Neural cell (in vitro differentiated cells): ENCODE results near the gene TM9SF1. TPM values are rescaled to one million over a fixed set of nuclear protein-coding genes. Genes with fewer than 3 reads are reported as not detected.
A peak's percentile ranks its signal among the peaks of the same experiment; 100 is the strongest.

ENCODE experiments used
- H2AFZ ChIP-seq: fragments of 200-600, 300-800 bp; sonication (generic), shearing (Covaris generic); 2 replicates; pipeline ENCODE4 v1.6.0; 2014; ENCODE audit warnings: low read depth, mild to moderate bottlenecking, antibody characterized with exemption, low read length, moderate library complexity
- H3F3A ChIP-seq: fragments of 200-600 bp; shearing (Covaris generic); 2 replicates; pipeline ENCODE4 v1.6.1; 2016; ENCODE audit warnings: mild to moderate bottlenecking, moderate library complexity, mixed read lengths, antibody characterized with exemption, low read length; ENCODE audit not compliant: insufficient read depth, poor library complexity, severe bottlenecking
- H3K27ac ChIP-seq: fragments of 200-600, 300-800 bp; sonication (generic), shearing (Covaris generic); 2 replicates; pipeline ENCODE4 v1.5.1; 2014; ENCODE audit warnings: mild to moderate bottlenecking, low read length, moderate library complexity
- H3K27me3 ChIP-seq: fragments of 300-800, 200-600 bp; sonication (generic), shearing (Covaris generic); 2 replicates; pipeline ENCODE4 v1.6.0; 2014; ENCODE audit warnings: mild to moderate bottlenecking, low read depth, low read length, moderate library complexity; ENCODE audit not compliant: insufficient read depth
- H3K36me3 ChIP-seq: fragments of 300-800, 200-600 bp; sonication (generic), shearing (Covaris generic); 2 replicates; pipeline ENCODE4 v1.5.1; 2014; ENCODE audit warnings: mild to moderate bottlenecking, antibody characterized with exemption, low read length, moderate library complexity; ENCODE audit not compliant: insufficient read depth
- H3K4me2 ChIP-seq: fragments of 300-800, 200-600 bp; sonication (generic), shearing (Covaris generic); 2 replicates; pipeline ENCODE4 v1.6.0; 2014; ENCODE audit warnings: mild to moderate bottlenecking, low read length
- H3K4me3 ChIP-seq: fragments of 300-800, 200-600 bp; sonication (generic), shearing (Covaris generic); 2 replicates; pipeline ENCODE4 v1.5.1; 2014; ENCODE audit warnings: mild to moderate bottlenecking, low read length, moderate library complexity
- H3K79me2 ChIP-seq: fragments of 200-600 bp; shearing (Covaris generic); replicated peaks from 2 replicates; pipeline ENCODE4 v1.6.0; 2014; ENCODE audit warnings: mild to moderate bottlenecking, low read length, moderate library complexity; ENCODE audit not compliant: insufficient read depth
- H3K9ac ChIP-seq: fragments of 300-800, 200-600 bp; sonication (generic), shearing (Covaris generic); 2 replicates; pipeline ENCODE4 v1.6.1; 2016; ENCODE audit warnings: mild to moderate bottlenecking, low read length, mixed read lengths
- H3K9me2 ChIP-seq: fragments of 200-600 bp; shearing (Covaris generic); 2 replicates; pipeline ENCODE4 v1.6.1; 2016; ENCODE audit warnings: mild to moderate bottlenecking, low read length, mixed read lengths; ENCODE audit not compliant: insufficient read depth
- H3K9me3 ChIP-seq: fragments of 200-600, 300-800 bp; sonication (generic), shearing (Covaris generic); 2 replicates; pipeline ENCODE4 v1.6.1; 2016; ENCODE audit warnings: mild to moderate bottlenecking, mixed run types, low read length, moderate library complexity, mixed read lengths
- H4K20me1 ChIP-seq: fragments of 200-600 bp; shearing (Covaris generic); 2 replicates; pipeline ENCODE4 v1.6.1; 2016; ENCODE audit warnings: mild to moderate bottlenecking, mixed run types; ENCODE audit not compliant: insufficient read depth
- CTCF ChIP-seq: fragments of 450-650 bp; IDR thresholded peaks from 2 replicates; pipeline ENCODE4 v1.5.1; 2014; ENCODE audit warnings: antibody characterized with exemption, mild to moderate bottlenecking, moderate library complexity; ENCODE audit not compliant: poor library complexity, severe bottlenecking
- EP300 ChIP-seq: fragments of 450-650 bp; conservative IDR thresholded peaks from 2 replicates; pipeline ENCODE4 v1.6.1; 2014; ENCODE audit warnings: antibody characterized with exemption, mild to moderate bottlenecking, moderate library complexity; ENCODE audit not compliant: poor library complexity, severe bottlenecking
- EZH2 ChIP-seq: fragments of 200-600, 300-800 bp; shearing (Covaris generic), sonication (generic); IDR thresholded peaks from 2 replicates; pipeline ENCODE4 v1.6.1; 2014; ENCODE audit warnings: antibody characterized with exemption, low read length, borderline replicate concordance, mild to moderate bottlenecking; ENCODE audit not compliant: insufficient read depth, poor library complexity, severe bottlenecking
- MXI1 ChIP-seq: fragments of 450-650 bp; conservative IDR thresholded peaks from 2 replicates; pipeline ENCODE4 v1.6.1; 2014; ENCODE audit warnings: antibody characterized with exemption, mild to moderate bottlenecking; ENCODE audit not compliant: poor library complexity, severe bottlenecking
- POLR2AphosphoS5 ChIP-seq: IDR thresholded peaks from 2 replicates; pipeline ENCODE4 v1.6.1; 2012
- RAD21 ChIP-seq: fragments of 450-650 bp; conservative IDR thresholded peaks from 2 replicates; pipeline ENCODE4 v1.6.1; 2014; ENCODE audit warnings: antibody characterized with exemption, mild to moderate bottlenecking, moderate library complexity
- REST ChIP-seq: IDR thresholded peaks from 2 replicates; pipeline ENCODE4 v1.6.1; 2012; ENCODE audit warnings: borderline replicate concordance
- SMC3 ChIP-seq: fragments of 450-650 bp; conservative IDR thresholded peaks from 2 replicates; pipeline ENCODE4 v1.6.1; 2014; ENCODE audit warnings: antibody characterized with exemption, mild to moderate bottlenecking, moderate library complexity; ENCODE audit not compliant: poor library complexity
- TAF1 ChIP-seq: IDR thresholded peaks from 2 replicates; pipeline ENCODE4 v1.6.1; 2012; ENCODE audit warnings: low read depth
- polyA plus RNA-seq: library from polyadenylated mRNA; depleted of rRNA; stranded (reverse); fragments of >200 nt; gene quantifications from 2 replicates; pipeline ENCODE4 v1.2.3, GENCODE V29; 2014

The TM9SF1 gene
- polyA plus RNA-seq, 1 donor from 2014 or later, result 25.1 TPM

GRCh38 chr14:24194873-24195185 is 412 bp downstream of the TM9SF1 start:
- peak overlapping the region; percentile 93 for H3K9ac ChIP-seq
- no peaks in the 10 kb centered on the region for H3K27me3 ChIP-seq
- H3K9me2 ChIP-seq, result no peaks in the 10 kb centered on the region
- no peaks in the 10 kb centered on the region for H3K36me3 ChIP-seq
- peak overlapping the region; percentile 73 for H2AFZ ChIP-seq
- peak overlapping the region; percentile 76 for H3K4me2 ChIP-seq
- peaks cover 3% of the 10 kb centered on the region for H3K79me2 ChIP-seq
- H3K27ac ChIP-seq, result peak overlapping the region; percentile 92
- no peaks in the 10 kb centered on the region for H3F3A ChIP-seq
- no peaks in the 10 kb centered on the region for H4K20me1 ChIP-seq
- no peak for TF ChIP-seq RAD21
- no peak for TF ChIP-seq EP300
- no peak for TF ChIP-seq REST
- TF ChIP-seq CTCF, result no peak
- TF ChIP-seq MXI1, result no peak
- TF ChIP-seq SMC3, result no peak
- H3K4me3 ChIP-seq, result peak overlapping the region; percentile 92
- H3K9me3 ChIP-seq, result no peaks in the 10 kb centered on the region

- H3K9ac ChIP-seq, result peak overlapping the region; percentile 93
- TF ChIP-seq MXI1 (no peak), TAF1 (no peak), EZH2 (no peak), SMC3 (no peak), REST (no peak), POLR2AphosphoS5 (no peak), EP300 (no peak), CTCF (no peak), RAD21 (no peak)
- peak overlapping the region; percentile 92 for H3K4me3 ChIP-seq
- no peaks in the 10 kb centered on the region for H4K20me1 ChIP-seq
- peak overlapping the region; percentile 92 for H3K27ac ChIP-seq
- no peaks in the 10 kb centered on the region for H3K27me3 ChIP-seq
- H3F3A ChIP-seq, result no peaks in the 10 kb centered on the region
- H3K79me2 ChIP-seq, result peaks cover 3% of the 10 kb centered on the region
- H3K4me2 ChIP-seq, result peak overlapping the region; percentile 76
- H3K36me3 ChIP-seq, result no peaks in the 10 kb centered on the region
- no peaks in the 10 kb centered on the region for H3K9me2 ChIP-seq
- peak overlapping the region; percentile 73 for H2AFZ ChIP-seq
- no peaks in the 10 kb centered on the region for H3K9me3 ChIP-seq
These were observed 912 bp downstream of the TM9SF1 start for GRCh38 chr14:24194186-24194872.
